ENCODE measurements around the gene MTA1. TPM values are rescaled to one million over a fixed set of nuclear protein-coding genes. Genes with fewer than 3 reads are reported as not detected.

MTA1 gene
- total RNA-seq, 2 donors from 2014 or later, result 77.2 to 84.1 TPM

DNA sequence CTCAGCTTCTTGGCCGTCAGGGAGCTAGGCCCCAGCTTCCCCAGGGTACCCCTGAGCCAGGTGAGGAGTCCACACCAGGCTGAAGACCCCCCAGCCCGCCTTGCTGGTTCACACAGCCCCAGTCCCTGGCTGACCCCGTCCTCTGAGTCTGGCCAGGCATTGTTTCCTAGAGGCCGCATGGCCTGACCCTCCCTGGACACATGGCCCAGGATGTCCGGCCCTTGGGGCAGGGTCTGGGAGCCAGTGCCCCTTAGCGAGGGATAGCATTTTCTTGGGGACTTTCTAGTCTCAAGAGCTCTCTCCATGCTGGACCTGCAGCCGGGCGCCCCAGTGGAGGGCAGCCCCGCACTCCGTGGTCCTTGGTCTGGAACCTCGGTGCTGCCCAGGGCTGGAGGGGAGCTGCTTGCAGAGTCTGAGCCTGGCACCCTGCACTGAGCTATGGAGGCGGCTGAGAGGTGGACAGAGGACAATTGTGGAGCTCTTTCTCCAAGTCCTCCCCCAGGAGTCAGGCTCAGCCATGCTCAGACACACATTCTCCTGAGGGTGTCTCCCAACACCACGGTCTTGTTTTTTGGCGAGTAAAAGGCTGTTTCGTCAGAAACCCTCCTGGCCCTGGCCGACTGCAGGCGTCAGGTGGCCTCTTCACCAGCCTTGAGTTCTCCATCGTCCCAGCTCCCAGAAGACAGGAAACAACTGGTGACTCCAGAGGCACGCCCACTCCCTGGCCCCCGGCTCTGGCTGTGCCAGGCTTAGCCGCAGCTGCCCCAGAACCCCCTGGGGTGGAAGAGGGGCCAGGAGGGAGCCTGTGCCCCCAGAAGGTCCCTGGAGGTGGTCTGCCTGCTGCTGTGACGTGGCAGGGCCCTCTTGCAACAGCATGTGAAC is 37.4 kb downstream of the MTA1 start:
- TF ChIP-seq, protein P1, sequence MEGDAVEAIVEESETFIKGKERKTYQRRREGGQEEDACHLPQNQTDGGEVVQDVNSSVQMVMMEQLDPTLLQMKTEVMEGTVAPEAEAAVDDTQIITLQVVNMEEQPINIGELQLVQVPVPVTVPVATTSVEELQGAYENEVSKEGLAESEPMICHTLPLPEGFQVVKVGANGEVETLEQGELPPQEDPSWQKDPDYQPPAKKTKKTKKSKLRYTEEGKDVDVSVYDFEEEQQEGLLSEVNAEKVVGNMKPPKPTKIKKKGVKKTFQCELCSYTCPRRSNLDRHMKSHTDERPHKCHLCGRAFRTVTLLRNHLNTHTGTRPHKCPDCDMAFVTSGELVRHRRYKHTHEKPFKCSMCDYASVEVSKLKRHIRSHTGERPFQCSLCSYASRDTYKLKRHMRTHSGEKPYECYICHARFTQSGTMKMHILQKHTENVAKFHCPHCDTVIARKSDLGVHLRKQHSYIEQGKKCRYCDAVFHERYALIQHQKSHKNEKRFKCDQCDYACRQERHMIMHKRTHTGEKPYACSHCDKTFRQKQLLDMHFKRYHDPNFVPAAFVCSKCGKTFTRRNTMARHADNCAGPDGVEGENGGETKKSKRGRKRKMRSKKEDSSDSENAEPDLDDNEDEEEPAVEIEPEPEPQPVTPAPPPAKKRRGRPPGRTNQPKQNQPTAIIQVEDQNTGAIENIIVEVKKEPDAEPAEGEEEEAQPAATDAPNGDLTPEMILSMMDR (IDR thresholded peaks at IDR 0.05), result no peak
- no peak overlapping the region for H3K4me3 ChIP-seq
- ATAC-seq (ENCODE audit: insufficient number of reproducible peaks, low FRiP score, low read depth) (no peak), DNase-seq (ENCODE audit: low spot score) (no peak)
- H3K4me1 ChIP-seq (ENCODE audit: control insufficient read depth in 1 of 2, low read depth in 2 of 2), result no peaks in the 10 kb centered on the region
- no peaks in the 10 kb centered on the region for H3K27me3 ChIP-seq (replicated peaks; ENCODE audit: insufficient read depth)
- peaks cover 33% of the 10 kb centered on the region for H3K36me3 ChIP-seq
- H3K27ac ChIP-seq, result no peak overlapping the region
- H3K9me3 ChIP-seq, result no peaks in the 10 kb centered on the region

- Histone ChIP-seq H3K9me3 (no peaks in the 10 kb centered on the region), H3K36me3 (peaks cover 36% of the 10 kb centered on the region), H3K4me3 (no peak overlapping the region), H3K27me3 (replicated peaks; ENCODE audit: insufficient read depth) (no peaks in the 10 kb centered on the region), H3K27ac (no peak overlapping the region), H3K4me1 (ENCODE audit: control insufficient read depth in 1 of 2, low read depth in 2 of 2) (no peaks in the 10 kb centered on the region)
- TF ChIP-seq, protein P1 (IDR thresholded peaks at IDR 0.05), result no peak
- DNase-seq (ENCODE audit: low spot score) (no peak), ATAC-seq (ENCODE audit: insufficient number of reproducible peaks, low FRiP score, low read depth) (no peak)
These were observed 38.4 kb downstream of the MTA1 start for GRCh38 chr14:105458010-105458409.

DNA sequence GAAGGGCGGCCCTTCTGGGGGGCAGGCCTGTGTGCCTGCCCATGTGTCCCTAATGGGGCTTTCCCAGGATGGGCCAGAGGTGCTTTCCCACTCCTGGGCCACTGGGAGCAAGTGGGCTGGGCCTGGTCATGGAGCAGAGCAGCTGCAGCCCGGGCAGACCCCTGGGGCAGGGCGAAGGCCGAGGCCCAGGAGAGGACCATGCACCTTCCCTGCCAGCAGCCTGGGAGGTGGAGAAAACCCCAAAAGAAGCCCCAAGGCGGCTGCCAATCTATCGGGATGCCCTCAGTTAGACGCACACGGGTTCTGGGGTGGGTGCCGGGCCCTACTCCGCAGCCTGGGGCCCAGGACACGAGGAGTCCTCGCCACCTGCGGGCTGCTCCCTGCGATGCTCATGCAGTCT is 38.9 kb downstream of the MTA1 start:
- no peak overlapping the region for H3K4me3 ChIP-seq
- no peak overlapping the region for H3K27ac ChIP-seq
- ATAC-seq (ENCODE audit: insufficient number of reproducible peaks, low FRiP score, low read depth) (no peak), DNase-seq (ENCODE audit: low spot score) (no peak)
- no peaks in the 10 kb centered on the region for H3K27me3 ChIP-seq (replicated peaks; ENCODE audit: insufficient read depth)
- peaks cover 41% of the 10 kb centered on the region for H3K36me3 ChIP-seq
- H3K9me3 ChIP-seq, result no peaks in the 10 kb centered on the region
- H3K4me1 ChIP-seq (ENCODE audit: control insufficient read depth in 1 of 2, low read depth in 2 of 2), result no peaks in the 10 kb centered on the region
- TF ChIP-seq, protein P1 (IDR thresholded peaks at IDR 0.05), result no peak

- Histone ChIP-seq H3K36me3 (peaks cover 39% of the 10 kb centered on the region), H3K4me1 (ENCODE audit: control insufficient read depth in 1 of 2, low read depth in 2 of 2) (no peaks in the 10 kb centered on the region), H3K27ac (no peak overlapping the region), H3K4me3 (no peak overlapping the region), H3K9me3 (no peaks in the 10 kb centered on the region), H3K27me3 (replicated peaks; ENCODE audit: insufficient read depth) (no peaks in the 10 kb centered on the region)
- DNase-seq (ENCODE audit: low spot score) (no peak), ATAC-seq (ENCODE audit: insufficient number of reproducible peaks, low FRiP score, low read depth) (no peak)
- TF ChIP-seq, protein P1 (IDR thresholded peaks at IDR 0.05), result no peak
These were observed 40.5 kb downstream of the MTA1 start for GRCh38 chr14:105460116-105460515.

DNA sequence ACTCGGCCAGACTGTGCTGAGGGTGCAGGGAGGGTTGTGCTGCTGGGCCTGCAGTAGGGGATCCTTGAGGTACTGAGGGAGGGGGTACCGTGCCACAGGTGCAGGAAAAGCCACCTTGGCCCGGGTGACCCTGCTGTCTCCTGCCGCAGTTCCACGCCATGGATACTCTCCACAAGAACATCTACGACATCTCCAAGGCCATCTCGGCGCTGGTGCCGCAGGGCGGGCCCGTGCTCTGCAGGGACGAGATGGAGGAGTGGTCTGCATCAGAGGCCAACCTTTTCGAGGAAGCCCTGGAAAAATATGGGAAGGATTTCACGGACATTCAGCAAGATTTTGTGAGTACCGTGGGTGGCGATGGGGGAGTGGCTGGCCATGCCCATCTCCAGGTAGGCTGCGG is 41.0 kb downstream of the MTA1 start:
- peaks cover 38% of the 10 kb centered on the region for H3K36me3 ChIP-seq
- no peak for ATAC-seq (ENCODE audit: insufficient number of reproducible peaks, low FRiP score, low read depth)

More for the DNA sequence above, 41.0 kb downstream of the MTA1 start:
- H3K27me3 ChIP-seq (replicated peaks; ENCODE audit: insufficient read depth), result no peaks in the 10 kb centered on the region
- no peak overlapping the region for H3K4me3 ChIP-seq
- H3K27ac ChIP-seq, result no peak overlapping the region
- DNase-seq (ENCODE audit: low spot score), result no peak
- no peaks in the 10 kb centered on the region for H3K9me3 ChIP-seq
- TF ChIP-seq, protein P1 (IDR thresholded peaks at IDR 0.05), result no peak
- no peaks in the 10 kb centered on the region for H3K4me1 ChIP-seq (ENCODE audit: control insufficient read depth in 1 of 2, low read depth in 2 of 2)
